Smooth muscle cell (in vitro differentiated cells): Measurements from ENCODE around the gene KLK10. TPM values are rescaled to one million over a fixed set of nuclear protein-coding genes. Genes with fewer than 3 reads are reported as not detected.
"Not testable (repeated sequence)": the region's sequence is repeated elsewhere in the genome, so short reads cannot be mapped to it uniquely, and the experiment has no call there.

Experiments used
- DNase-seq: peaks from one replicate; lab custom pipeline; 2025; ENCODE audit not compliant: unreplicated experiment; lab: John Stamatoyannopoulos, UW
- H2AFZ ChIP-seq: fragments of 200-600 bp; sonication (generic); 2 replicates; pipeline ENCODE4 v1.6.0; 2016; ENCODE audit warnings: antibody characterized with exemption, low read depth, mild to moderate bottlenecking
- H3F3A ChIP-seq: fragments of 200-600 bp; sonication (generic); 2 replicates; pipeline ENCODE4 v1.6.0; 2017; ENCODE audit warnings: antibody characterized with exemption, low read depth
- H3K27ac ChIP-seq: fragments of 200-600 bp; sonication (generic); 2 replicates; pipeline ENCODE4 v1.5.1; 2016; ENCODE audit warnings: low read depth, mild to moderate bottlenecking
- H3K27me3 ChIP-seq: fragments of 200-600 bp; sonication (generic); 2 replicates; pipeline ENCODE4 v1.6.1; 2016; ENCODE audit warnings: low read depth, mild to moderate bottlenecking
- H3K36me3 ChIP-seq: fragments of 200-600 bp; sonication (generic); 2 replicates; pipeline ENCODE4 v1.5.1; 2016; ENCODE audit warnings: low read depth
- H3K4me1 ChIP-seq: fragments of 200-600 bp; sonication (generic); 2 replicates; pipeline ENCODE4 v1.5.1; 2016; ENCODE audit warnings: low read depth
- H3K4me2 ChIP-seq: fragments of 200-600 bp; sonication (generic); 2 replicates; pipeline ENCODE4 v1.6.0; 2016; ENCODE audit warnings: mild to moderate bottlenecking
- H3K4me3 ChIP-seq: fragments of 200-600 bp; sonication (generic); 2 replicates; pipeline ENCODE4 v1.5.1; 2016; ENCODE audit warnings: mild to moderate bottlenecking
- H3K79me2 ChIP-seq: fragments of 200-600 bp; sonication (generic); 2 replicates; pipeline ENCODE4 v1.6.0; 2016; ENCODE audit warnings: low read depth, mild to moderate bottlenecking
- H3K9ac ChIP-seq: fragments of 200-600 bp; sonication (generic); 2 replicates; pipeline ENCODE4 v1.6.0; 2016; ENCODE audit warnings: low read depth
- H3K9me3 ChIP-seq: fragments of 200-600 bp; sonication (generic); replicated peaks from 2 replicates; pipeline ENCODE4 v1.5.1; 2016; ENCODE audit warnings: low read depth
- H4K20me1 ChIP-seq: fragments of 200-600 bp; sonication (generic); 2 replicates; pipeline ENCODE4 v1.6.0; 2016; ENCODE audit warnings: low read depth
- CTCF ChIP-seq: fragments of 200-600 bp; sonication (generic); IDR thresholded peaks from 2 replicates; pipeline ENCODE4 v1.5.1; 2017; ENCODE audit warnings: borderline replicate concordance, mild to moderate bottlenecking, antibody characterized with exemption; ENCODE audit not compliant: insufficient read depth, poor library complexity, severe bottlenecking
- WGBS: methylation state at CpG from one replicate; pipeline ENCODE4 v1.1.7; 2016; ENCODE audit warnings: low lambda C conversion rate; 5-methylcytosine and 5-hydroxymethylcytosine counted together
- polyA plus RNA-seq: library from polyadenylated mRNA; unstranded; fragments of >200 nt; fragmentation: Nextera tagmentation; extraction: Ambion mirVana; gene quantifications from 2 replicates; pipeline ENCODE4 v1.2.1, GENCODE V29; 2016
- total RNA-seq: library from RNA; depleted of rRNA; stranded (reverse); fragments of >200 nt; gene quantifications from 2 replicates; pipeline ENCODE4 v1.2.3, GENCODE V29; 2014

KLK10 gene
- total and polyA plus RNA-seq, 2 experiments from 2014 or later = 3.6 to 8.5 TPM

- 90% methylated on average over 2 of the region's 2 CpGs for whole genome bisulfite sequencing
- no peaks in the 10 kb centered on the region for H3K79me2 ChIP-seq
- no peaks in the 10 kb centered on the region for H3K36me3 ChIP-seq
Observed at GRCh38 chr19:50994129-50994528, 25.4 kb downstream of the KLK10 start.

GRCh38 chr19:50992666-50993035 lies 26.9 kb downstream of the KLK10 start:
- no peak overlapping the region for H3K9ac ChIP-seq

More at GRCh38 chr19:50994129-50994528, 25.4 kb downstream of the KLK10 start:
- H3K4me1 ChIP-seq = no peaks in the 10 kb centered on the region
- no peak overlapping the region for H3K4me3 ChIP-seq
- no peak overlapping the region for H3K27ac ChIP-seq
- H4K20me1 ChIP-seq = no peaks in the 10 kb centered on the region
- H3K9ac ChIP-seq = no peak overlapping the region
- H2AFZ ChIP-seq = no peak overlapping the region
- H3F3A ChIP-seq = no peaks in the 10 kb centered on the region
- TF ChIP-seq CTCF = no peak
- no peak for DNase-seq
- H3K27me3 ChIP-seq = peaks cover 3% of the 10 kb centered on the region
- no peak overlapping the region for H3K4me2 ChIP-seq
- H3K9me3 ChIP-seq = no peaks in the 10 kb centered on the region

GRCh38 chr19:50984416-50984815 lies 35.1 kb downstream of the KLK10 start:
- not testable (repeated sequence) for H3K4me3 ChIP-seq, H3K4me2 ChIP-seq, H4K20me1 ChIP-seq, H3K4me1 ChIP-seq, DNase-seq, H3K9ac ChIP-seq, H3K79me2 ChIP-seq, H3K36me3 ChIP-seq, H3K9me3 ChIP-seq, H2AFZ ChIP-seq, H3F3A ChIP-seq, H3K27ac ChIP-seq
- WGBS = 89% methylated on average over 14 of the region's 14 CpGs
- peaks cover 19% of the 10 kb centered on the region for H3K27me3 ChIP-seq

More at GRCh38 chr19:50992666-50993035, 26.9 kb downstream of the KLK10 start:
- H3K4me1 ChIP-seq = no peaks in the 10 kb centered on the region
- H4K20me1 ChIP-seq = no peaks in the 10 kb centered on the region
- H3K4me2 ChIP-seq = no peak overlapping the region
- 90% methylated on average over 2 of the region's 2 CpGs for WGBS
- peaks cover 3% of the 10 kb centered on the region for H3K27me3 ChIP-seq
- H3F3A ChIP-seq = no peaks in the 10 kb centered on the region
- DNase-seq = no peak
- H3K4me3 ChIP-seq = no peak overlapping the region
- no peak overlapping the region for H2AFZ ChIP-seq
- H3K36me3 ChIP-seq = no peaks in the 10 kb centered on the region
- no peaks in the 10 kb centered on the region for H3K9me3 ChIP-seq
- H3K79me2 ChIP-seq = no peaks in the 10 kb centered on the region
- no peak for TF ChIP-seq CTCF
- H3K27ac ChIP-seq = no peak overlapping the region

- Histone ChIP-seq H4K20me1 (no peaks in the 10 kb centered on the region), H3F3A (no peaks in the 10 kb centered on the region), H3K27ac (no peak within 1 kb of the TSS), H3K27me3 (peaks cover 19% of the 10 kb centered on the region), H3K4me2 (no peak within 1 kb of the TSS), H3K36me3 (no peaks in the 10 kb centered on the region), H3K9me3 (no peaks in the 10 kb centered on the region), H3K4me1 (no peaks in the 10 kb centered on the region), H3K9ac (no peak within 1 kb of the TSS), H2AFZ (no peak within 1 kb of the TSS), H3K79me2 (no peaks in the 10 kb centered on the region), H3K4me3 (no peak within 1 kb of the TSS)
- TF ChIP-seq CTCF = no peak
- WGBS = 41% methylated on average over 23 of the region's 28 CpGs
- no peak for DNase-seq
Observed at GRCh38 chr19:50983625-50984292, 35.8 kb downstream of the KLK10 start, which contains the start of gene KLK7. KLK7 (minus strand) TSS chr19:50983917; CDS start chr19:50982399, 1,518 bp downstream.
